ENCODE results near the gene STK38. TPM values are rescaled to one million over a fixed set of nuclear protein-coding genes. Genes with fewer than 3 reads are reported as not detected.

STK38 gene
- polyA plus RNA-seq, 1 donor = 63.9 TPM

DNA sequence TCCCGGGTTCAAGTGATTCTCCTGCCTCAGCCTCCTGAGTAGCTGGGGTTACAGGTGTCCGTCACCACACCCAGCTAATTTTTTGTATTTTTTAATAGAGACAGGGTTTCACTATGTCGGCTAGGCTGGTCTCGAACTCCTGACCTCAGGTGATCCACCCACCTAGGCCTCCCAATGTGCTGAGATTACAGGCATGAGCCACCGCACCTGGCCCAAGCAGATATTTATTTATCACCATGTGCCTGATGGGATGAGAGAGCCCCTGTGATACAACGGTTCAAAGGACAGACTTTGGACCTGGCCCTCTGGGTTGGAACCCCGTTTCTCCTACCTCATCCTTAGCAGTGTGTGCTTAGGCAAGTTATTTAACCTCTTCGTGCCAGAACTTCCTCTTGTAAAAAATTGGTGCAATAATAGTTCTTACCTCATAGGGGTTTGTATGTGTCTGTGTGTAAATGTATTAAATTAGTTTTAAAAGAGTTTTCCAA, 19.2 kb upstream of the STK38 start:
- no peak for DNase-seq

DNA sequence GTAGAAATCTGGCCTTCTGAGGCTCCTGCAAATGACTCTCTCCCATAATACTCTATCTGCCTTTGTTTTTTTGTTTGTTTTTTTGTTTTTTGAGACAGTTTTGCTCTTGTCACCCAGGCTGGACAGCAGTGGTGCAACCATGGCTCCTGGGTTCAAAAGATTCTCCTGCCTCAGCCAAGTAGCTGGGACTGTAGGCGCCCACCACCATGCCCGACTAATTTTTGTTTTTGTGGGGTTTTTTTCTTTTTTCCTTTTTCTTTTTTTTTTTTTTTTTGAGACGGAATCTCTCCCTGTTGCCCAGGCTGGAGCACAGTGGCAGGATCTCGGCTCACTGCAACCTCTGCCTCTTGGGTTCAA, 16.6 kb upstream of the STK38 start:
- no peak for DNase-seq

DNA sequence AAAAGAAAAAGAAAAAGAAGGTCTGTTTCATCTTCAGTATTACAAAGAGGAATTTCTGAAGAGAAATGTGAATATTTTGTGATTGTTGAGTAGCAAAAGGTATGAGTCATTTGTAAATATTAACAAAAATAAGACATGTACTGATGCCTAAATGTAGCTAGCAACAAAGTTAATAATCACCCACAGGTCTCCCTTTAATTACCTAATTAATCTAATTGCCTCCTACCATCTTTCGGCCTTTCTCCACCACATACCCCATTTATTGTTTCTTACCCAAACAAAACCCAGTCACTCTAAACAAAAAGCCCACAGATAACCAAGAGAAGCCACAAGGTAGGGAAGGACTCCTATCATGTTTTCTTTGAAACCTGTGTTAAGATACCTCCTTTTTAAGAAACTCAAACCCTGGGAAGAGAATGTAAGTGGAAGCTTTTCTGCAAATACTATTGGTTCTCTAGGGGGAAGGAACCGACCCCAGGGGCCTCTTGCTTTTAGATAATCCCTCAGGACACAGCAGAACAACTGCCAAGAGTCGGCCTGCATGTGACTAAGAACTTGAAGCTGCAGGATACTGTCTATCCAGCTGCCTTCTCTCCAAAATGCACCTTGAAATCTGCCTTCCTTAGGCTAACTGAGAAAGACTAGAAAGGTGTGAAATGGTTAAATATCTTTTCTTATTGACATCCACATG, 16.1 kb upstream of the STK38 start:
- no peak for DNase-seq

DNA sequence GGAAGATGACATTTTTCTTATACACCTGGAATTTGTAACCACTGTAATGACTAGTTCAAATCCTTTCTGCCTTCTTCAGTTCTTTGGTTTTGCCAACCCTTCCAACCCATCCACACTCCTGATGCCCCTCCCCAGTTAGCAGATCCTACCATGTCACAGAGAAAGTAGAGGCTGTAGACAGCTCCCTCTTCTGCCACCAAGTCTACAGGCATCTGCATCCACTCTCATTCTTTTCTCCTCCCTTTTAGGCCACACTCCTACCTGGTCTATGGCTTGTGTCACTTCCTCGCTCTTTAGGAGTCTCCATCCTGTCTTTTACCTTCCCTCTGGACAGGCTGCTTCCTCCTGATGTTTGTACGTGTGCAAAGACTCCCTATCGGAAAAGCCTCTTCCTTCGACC, 13.5 kb upstream of the STK38 start:
- DNase-seq = no peak

DNA sequence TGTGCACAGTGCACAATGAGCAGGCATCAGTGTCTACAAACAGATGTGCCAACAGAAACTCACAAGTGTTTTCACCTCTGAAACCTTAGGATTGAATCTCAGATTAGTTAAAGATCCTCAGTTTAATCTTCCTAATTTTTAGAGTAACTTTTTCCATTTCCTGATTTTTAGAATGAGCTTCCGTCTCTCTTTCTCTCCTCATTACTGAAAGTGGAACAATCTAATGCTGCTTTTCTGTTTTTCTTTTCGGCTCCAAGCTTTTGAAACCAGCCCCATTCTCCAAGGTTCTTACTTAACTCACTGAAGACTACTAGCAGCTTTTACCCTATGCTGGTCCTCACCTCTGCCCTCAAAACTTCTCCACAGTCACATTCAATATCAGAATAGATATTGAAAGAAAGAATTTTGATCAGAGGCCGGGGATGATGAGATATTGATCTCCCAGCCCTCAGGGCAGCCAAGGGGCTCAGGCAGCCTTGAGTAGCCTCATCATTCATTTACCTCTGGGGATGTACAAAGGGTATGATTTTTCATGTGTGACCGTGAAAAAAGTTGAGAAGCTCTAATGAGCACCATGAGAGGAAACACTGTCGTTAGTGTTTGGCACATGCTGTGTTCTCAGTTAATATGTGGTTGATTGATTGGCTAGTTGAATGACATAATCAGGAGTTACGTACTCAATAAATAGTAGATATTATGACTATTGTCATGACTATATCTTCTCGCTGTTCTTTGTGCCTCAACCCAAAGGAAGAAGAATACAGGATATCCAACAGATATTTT, 11.9 kb upstream of the STK38 start:
- no peak for DNase-seq

DNA sequence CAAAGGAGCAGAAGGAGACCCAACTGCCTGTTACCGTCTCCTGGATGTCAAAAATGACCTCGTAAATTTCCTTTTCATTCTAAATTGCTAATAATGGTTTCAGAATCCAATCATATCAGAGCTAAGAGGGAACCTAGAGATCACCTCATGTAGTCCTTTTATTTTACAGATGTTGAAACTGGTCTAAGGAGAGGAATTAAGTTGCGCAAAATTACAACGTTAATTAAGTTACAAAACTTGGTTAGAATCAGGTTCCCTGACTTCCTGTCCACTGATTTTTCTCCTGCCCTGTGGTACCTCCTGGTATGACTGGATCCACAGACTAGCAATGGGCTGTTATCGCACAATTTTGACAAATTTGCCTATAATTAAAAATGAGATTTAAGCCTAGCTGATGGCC, 9.0 kb upstream of the STK38 start:
- no peak for DNase-seq

DNA sequence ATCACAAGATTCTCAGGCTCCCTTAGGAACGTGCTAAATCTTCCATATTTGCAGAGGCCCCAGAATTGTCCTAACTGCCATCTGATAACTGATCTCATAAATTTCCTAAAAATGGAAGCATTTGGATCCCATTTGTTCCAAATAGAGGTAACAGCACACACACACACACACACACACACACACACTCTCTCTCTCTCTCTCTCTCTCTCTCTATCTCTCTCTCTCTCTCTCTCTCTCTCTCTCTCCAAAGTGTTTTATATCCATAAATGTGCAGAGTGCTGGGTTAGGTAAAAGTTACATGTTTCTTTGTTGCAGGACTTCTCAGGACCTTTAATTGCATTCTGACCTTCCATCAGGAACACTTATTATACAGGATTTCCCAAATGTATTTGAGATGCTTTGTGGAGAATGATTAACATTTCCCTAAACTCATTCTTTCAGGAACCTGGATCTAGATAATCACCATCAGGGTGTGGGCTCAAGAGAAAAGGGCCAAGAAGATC, 8.5 kb upstream of the STK38 start:
- no peak for DNase-seq

DNA sequence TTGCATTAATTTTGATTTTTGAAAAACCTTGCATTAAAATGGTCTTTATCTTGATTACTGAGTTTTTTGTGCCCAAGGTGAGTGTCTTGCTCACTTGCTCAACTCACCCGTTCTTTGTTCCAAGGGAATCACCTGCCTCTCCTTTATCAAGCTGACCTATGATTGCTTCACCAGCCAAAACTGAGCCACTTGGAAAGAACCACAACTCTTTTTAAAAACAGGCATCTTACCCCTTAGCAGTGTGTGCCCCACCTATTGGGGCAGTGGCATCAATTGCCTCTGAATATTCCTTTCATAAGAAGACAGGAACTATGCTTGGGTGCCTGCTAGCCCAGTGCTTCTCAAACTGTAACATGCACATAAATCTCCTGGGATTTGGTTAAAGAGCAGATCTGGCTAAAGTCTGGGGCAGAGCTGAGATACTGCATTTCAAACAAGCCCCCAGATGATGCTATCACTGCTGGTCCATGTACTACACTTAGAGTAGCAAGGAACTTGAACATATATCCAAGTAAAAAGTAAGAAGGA, 3.3 kb upstream of the STK38 start:
- no peak for DNase-seq

DNA sequence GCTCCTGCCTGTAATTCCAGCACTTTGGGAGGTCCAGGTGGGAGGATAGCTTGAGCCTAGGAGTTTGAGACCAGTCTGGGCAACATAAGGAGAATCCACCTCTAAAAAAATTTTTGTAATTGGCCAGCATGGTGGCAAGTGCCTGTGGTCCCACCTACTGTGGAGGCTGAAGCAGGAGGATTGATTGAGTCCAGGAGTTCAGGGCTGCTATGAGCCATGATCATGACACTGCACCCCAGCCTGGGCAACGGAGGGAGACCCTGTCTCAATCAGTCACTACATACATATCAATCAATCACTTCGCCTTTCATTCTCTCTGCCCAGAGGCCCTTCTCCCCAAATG, 1.1 kb upstream of the STK38 start:
- no peak for DNase-seq

DNA sequence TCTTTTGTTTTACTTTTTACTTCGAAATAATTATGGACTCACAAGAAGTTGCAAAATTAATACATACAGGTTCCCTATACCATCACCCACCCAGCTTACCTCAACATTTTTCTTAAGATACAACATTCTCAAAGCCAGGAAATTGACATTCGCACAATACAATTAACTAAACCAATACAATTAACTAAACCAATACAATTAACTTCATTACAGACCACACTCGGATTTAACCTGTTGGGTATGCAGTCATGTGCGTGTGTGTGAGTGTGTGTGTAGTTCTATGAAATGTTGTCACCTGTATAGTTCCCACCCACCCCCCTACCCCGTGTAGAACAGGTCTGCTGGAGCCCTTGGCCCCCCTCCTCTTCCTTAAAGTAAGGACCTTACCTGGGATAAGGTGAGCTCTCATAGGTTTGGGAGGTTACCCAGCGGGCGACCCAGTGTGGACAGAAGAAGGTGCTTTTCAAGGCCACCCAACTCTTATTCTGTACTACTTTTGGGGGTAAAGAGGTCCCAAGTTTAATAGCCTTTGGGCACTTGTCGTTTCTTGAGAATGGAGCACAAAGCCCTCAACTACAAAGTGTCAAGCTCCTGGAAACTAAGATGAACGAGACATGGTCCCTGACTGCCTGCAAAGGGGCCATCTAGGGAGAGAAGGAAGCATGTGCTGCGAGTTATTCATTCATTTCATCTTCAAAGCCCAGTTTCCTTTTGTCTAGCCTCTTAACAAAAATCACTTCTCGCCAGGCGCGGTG, 544 bp upstream of the STK38 start:
- no peak for DNase-seq

DNA sequence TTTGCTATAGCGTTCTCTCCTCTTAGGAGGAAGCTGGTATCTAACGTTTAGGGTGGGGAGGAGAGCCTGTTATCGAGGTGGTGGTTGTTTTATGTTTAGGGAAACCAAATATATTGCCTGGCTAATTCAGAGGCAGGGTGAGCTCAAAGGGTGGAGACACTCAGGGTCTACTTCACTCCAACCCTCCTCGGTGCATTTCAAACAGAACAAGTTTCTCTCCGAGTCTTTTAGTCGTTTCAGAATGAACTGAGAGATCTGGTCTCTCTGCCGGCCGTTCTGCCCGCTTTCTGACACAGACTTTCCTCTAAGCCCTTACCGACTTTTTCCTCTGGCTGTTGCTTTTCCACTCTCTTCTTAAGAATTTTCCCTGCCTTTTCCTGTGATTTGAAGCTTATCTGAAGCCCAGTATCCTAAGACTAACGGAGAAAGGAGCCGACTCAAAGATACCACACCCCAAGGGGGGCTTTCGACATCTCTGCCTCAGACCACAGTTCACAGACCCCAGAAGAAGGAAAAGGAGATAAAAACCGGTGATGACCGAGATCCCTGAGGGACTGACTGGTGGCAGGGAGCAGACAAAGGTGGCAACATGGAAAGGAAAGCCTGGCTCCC, 865 bp downstream of the STK38 start:
- peak; percentile 32 for DNase-seq

DNA sequence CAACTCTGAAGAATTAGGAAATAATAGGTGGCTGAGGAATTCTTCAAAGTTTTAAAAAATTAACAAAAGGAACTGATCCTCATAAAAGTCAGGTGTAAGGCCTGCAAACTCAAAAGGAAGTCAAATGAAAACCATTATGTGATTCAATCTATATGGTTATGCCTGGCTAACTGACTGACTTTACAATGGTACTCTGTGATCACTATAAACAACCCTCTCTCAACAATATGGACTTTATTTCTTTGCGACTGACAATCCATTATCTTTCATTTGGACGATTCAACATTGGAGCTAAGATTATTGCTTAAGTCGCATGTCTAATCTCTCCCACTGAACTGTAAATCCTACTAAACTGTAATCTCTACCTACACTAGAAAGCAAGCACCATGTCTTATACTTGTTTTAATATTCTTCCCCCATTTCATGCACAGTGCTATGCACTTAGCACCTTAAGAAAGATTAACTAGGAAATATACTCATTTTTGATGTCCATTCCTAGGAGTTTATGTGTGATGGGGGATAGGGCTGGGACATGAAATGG, 1.4 kb downstream of the STK38 start:
- DNase-seq = no peak

DNA sequence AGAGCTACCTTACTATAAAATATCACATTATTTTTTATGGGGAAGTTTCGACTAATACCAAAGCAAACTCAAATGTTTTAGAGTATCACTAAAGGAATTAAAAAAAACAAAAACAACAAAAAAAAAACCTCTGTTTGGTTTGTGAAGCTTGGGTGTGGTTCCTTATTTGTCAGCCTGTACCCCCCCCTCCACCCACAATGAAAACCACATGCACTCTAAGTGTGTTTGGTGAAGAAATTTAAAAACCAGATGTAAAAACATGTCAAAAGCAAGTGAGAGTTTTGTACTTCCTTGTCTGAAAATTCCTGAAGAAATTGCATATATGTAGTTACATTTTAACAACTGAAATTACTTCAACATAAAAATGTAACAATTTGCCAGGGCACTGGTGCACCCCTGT, 3.1 kb downstream of the STK38 start:
- DNase-seq = no peak

DNA sequence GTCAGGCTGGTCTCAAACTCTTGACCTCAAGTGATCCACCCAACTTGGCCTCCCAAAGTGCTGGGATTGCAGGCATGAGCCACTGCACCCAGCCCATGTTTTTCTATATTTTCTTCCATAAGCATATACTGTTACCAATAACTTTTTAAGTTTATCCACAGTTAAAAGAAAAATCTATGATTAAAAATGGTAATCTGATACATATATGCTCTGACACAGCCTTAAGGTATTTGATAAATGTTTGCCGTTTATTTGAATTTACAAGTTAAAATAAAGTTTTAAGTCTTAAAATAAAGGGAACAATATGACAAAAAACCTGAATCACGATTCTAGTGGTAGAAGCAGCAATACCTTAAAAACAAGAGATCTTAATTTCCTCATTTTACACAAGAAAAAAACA, 5.2 kb downstream of the STK38 start:
- DNase-seq = no peak

DNA sequence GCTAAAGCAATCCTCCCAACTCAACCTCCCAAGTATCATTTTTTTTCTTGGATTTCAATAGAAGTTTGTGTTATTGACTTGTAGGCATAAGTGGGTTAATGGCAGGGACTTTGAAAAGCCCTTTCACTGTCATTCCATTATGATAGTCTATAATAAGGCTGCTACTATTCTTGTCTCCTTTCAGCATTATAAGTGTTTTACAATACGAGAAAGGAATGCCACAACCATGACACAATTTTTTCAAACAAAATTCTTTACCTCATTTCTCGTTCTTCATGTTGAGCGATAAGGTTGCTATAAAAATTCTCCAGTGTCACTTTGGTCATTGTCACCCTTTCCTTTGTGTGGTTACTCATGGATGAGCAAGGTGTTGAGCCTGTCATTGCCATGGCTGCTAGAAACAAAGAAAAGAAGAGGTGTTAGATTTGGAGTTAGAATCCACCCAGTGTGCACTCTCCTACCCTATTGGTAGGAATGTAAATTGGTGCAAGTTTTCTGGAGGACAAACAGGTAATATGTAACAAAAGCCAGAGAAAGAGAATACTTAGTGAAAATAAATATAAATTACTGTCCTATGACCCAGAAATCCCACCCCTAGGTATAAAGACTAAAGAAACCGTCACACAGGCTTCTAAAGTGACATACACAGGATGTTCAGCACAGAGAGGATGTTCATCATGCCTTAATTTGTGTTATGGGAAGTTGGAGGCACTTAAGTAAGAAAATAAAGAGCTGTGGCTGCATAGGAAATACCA, 7.3 kb downstream of the STK38 start:
- no peak for DNase-seq

DNA sequence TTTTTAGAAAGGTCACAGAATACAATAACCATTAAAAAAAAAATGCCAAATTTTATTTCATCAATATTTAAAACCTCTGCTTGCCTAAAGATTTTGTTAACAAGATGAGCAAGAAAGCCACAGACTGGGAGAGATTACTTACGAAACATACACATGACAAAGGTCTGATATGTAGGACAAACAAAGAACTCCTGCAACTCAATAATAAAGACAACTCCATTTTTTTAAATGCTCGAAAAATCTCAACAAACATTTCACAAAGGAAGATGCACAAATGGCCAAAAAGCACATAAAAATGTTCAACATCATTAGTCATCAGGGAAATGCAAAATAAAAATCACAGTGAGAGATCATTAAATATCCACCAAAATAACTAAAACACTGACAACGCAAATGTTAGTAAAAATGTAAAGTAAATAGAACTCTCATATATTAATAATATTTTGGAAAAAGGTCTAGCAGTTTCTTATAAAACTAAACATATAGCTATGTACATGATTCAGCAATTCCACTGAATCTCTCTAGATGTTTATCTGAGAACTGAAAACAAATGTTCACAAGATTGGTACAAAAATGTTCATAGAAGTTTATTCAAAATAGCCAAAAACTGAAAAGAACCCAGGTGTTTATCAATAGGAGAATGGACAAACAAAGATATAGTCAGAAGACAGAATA, 10.3 kb downstream of the STK38 start:
- DNase-seq = no peak

DNA sequence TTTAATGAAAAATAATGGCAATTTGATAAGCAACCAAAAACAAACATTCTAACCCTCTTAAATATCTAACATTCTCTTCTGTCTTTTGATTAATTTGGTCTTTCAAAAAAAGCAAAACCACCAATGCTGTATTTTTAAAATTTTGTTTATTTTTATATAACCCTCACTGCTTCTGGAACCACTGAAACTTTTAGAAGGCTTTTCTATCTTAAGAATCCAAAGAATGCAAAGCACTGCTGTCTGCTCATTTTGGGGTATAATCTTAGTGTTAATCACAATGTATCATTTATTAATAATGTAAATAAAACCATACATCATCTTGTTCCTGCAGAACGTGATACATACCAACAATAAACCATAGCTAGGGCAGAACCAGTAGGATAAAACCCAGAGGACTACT, 14.0 kb downstream of the STK38 start:
- no peak for DNase-seq

DNA sequence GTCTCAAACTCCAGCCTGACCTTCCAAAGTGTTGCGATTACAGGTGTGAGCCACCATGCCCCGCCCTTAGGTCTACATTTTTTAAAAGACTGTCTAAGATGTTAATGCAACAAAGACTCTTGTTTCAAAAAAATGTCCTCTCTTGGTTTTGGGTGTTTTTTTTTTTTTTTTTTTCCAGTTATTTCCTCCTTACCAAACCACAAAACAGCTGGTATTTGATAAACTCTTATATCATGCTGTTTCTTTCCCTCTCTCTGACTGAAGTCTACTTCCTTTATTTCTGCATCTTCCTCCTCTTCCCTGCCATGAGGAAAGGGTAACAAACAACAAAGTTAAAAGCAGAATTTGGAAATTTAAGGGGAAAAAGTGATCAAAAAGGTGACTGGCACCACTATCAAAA, 21.2 kb downstream of the STK38 start:
- DNase-seq = no peak

DNA sequence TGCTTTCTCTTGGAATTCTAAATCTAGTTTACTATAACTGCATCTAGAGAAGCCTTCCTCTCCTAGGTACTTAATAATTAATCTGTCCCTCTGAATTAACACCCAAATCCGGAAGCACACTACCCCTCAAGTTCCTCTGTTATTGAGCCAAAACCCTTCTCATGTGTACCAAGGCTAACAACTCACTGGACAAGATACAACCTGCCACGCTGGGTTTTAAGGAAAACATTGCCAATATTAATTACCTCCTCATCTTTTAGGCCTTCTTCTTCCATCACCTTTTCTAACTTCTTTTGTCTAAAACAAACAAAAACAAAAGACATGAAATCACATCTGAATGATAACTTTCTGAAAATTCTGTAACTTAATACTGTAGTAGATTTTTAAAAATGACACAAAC, 21.9 kb downstream of the STK38 start:
- no peak for DNase-seq

DNA sequence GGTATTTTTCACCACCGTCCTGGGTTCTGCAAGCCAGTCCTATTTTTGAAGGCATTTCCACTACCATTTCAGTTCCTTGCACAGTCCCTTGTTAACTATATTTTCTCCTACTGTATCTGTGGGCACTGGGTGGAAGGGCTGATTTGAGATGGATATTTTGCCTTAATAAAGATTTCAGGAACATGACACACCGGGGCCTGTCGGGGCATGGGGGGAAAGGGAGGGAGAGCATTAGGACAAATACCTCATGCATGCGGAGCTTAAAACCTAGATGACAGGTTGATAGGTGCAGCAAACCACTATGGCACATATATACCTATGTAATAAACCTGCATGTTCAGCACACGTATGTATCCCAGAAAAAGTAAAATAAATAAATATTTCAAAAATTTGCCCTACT, 22.4 kb downstream of the STK38 start:
- DNase-seq = no peak

Measured in left kidney (tissue), 2 donors.